HG03378 (cell line): ENCODE measurements around the gene FXYD2.

Experiments
- ATAC-seq: cut with Tn5 transposase; IDR thresholded peaks from one replicate; pipeline ENCODE4 v1.9.1; 2021; ENCODE audit warnings: mild to moderate bottlenecking, moderate library complexity; ENCODE audit not compliant: unreplicated experiment

Gene FXYD2

DNA sequence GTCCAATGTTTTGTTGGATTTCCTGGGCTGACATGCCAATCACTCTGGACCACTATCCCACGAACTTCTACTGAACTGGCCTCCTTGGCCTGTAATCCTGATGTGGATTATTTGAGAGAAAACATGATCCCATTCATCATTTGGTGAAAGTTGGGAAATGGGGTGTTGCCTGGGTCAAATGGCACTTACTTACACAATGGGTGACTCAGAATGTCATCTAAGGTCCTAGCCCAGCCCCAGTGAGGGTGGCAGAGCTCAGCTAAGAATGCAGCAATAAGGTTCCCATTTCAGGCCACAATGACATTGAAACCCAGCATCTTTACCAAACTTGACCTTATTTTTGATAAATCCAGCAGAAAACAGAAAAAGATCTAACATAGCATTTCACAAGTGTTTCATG lies 19.5 kb downstream of the FXYD2 start:
- ATAC-seq: no peak

DNA sequence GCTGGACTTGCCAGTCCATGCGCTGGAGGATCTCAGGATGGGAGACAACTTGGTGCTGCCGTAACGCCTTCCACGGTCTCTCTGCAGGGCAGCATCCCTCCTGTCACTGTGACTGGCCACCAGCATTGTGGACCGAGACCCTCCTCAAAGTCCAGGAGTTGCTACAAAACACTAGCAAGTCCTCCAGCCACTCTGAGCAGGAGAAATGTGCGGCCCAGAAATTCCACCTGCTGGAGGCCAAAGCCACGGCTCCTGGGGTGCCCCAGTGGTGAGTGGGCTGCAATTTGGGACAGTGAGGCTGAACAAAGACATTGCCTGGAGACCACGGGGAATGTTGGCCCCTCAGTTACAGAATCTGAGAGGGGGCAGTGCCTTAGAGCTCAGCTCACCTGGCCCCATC lies 20.6 kb downstream of the FXYD2 start:
- no peak for ATAC-seq

DNA sequence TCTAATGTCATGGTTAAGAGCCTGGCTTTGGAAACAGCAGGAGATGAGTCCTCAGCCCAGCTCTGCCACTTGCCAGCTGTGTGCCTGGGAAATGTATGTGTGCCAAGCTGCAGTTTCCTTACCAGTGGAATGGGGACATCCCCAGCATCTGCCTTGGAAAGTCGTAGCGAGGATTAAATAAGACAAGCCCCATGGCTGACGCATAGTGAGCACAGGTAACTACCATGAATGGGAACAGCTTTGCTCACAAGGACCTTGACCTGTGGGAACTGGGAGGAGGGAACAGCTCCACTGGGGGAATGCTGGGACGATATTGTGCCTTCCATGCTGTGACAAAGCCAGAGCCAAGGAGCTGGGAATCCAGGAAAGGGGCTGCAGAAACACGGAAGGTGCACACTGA lies 24.9 kb downstream of the FXYD2 start:
- no peak for ATAC-seq

DNA sequence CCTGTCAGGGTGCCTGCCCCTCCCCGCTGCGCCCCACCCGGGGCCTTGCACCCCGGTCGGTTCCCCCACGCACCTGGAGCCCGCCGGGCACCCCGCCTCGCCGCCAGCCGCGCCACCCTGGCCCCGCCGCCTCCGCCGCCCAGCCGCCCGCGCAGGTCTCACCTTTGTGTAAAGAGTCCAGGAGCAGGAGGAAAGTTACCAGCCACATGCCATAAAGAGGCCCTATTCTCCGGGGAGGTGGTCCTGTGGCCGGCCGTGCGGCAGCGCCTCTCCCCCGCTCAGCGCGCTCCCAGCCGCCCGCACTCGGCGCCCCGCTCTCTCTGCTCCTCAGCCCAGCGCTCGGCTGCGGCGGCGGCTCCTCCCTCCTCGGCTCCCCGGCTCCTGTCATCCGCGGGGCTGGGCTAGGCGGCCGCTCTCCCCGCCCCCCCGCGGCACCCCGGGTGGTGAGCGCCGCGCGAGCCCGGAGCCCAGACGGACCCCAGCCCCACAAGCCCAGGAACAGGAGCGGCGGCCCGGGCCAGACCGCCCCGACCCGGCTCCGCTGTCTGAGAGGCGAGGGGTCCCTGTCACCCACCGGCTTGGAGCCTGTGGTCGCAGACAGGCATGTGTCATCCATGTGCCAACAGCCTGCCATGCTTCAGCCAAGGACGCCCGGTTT lies 27.5 kb downstream of the FXYD2 start, which contains the start of gene DSCAML1:
TSS of gene DSCAML1 (minus strand) at position 345 of the 658 bp plus-strand sequence. CDS start at position 208, 137 bp downstream.
- ATAC-seq: no peak

DNA sequence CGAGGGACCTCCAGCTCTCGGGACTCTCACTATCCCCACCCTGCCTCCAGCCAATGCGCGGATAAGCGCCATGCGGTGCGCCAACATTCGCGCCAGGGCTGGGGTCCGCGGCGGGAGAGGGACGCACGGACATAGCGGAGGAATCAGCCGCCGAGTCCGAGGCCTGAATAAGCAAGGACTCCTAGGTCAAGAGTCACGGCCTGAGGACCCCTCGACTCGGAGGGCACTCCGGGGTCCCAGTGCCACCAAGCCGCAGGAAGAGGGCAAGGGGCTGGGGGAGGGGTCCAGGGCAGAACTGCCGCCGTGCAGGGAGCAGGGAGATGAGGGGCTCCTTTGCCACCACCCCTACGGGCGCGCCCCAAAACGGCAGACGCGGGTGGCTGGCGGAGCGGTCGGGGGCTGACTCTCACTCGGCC lies 28.1 kb downstream of the FXYD2 start:
- ATAC-seq: no peak

DNA sequence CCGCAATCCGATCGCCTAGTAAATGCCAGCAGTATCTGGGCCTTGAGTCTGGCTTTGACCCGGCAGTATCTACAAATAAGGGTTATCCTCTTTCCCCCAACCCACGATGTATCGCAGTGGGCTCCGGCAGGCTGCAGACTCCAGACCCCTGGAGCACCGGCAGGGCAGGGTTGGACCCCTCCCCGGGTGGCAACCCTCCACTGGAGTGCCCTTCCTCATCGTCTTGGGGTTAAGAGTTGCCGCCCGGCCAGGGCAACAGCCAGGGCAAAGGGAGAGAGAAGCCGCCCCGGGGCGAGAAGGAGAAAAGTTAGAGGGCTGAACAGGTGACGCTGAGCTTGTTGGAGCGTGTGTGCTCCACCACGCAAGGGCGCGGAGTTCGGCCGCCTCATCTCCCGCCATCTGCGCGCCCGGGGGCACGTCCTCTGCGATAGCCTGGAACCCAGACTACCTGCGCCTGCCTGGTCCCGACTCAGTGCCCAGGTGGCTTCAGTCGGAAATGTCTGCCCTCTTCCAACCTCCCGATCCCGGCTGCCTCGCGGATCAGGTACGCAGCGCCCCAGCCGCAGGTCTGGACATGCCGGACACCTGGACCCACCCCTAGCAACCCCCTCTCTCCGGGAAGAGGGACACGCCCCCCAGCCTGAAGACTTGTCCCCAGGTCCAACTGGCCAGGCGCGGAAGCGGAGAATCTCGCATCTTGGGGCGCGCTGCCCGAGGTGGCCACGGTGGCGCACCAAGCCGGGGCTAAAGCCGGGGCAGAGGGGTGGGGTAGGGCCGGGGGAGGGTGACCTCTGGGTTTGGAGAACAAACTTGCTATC lies 28.7 kb downstream of the FXYD2 start:
- no peak for ATAC-seq

DNA sequence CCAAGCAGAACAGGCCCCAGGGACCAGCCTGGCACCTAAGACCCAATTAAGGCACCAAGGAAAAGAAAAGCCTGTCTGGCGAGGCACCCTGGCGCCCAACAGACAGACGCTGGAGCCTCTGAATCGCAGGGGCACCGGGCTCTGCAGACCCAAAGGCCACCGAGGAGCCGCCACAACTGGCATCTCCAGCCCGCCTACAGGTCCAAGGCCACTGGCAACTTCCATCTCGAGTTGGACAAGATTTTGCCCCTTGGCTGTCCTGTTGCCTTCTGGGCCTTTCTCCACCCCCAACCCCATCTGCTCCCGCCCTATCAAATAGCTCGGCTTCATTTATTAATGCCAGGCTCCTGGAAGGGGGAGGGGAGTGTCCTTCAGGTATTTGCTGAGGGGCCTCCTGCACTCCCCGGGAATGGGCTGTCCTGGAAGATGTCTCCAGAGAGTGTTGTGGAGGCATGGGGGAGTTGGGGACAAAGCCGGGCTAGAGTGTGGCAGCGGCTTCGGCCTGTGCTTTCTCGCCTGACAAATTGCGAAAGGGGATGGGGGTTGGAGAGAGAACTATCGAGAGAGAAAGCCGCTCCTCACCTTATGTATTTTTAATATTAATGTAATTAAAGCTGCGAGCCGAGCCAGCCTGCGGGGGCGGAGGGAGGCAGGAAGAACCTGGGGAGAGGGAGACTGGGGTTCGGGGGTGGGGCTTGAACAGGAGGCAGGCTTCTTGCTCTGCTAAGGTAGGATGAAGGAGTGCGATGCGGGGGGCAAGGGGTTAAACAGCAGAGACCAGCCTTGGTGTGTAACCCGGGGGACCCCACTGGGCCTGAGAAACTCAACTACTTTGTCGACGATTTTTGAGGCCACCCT lies 29.5 kb downstream of the FXYD2 start:
- ATAC-seq: no peak

DNA sequence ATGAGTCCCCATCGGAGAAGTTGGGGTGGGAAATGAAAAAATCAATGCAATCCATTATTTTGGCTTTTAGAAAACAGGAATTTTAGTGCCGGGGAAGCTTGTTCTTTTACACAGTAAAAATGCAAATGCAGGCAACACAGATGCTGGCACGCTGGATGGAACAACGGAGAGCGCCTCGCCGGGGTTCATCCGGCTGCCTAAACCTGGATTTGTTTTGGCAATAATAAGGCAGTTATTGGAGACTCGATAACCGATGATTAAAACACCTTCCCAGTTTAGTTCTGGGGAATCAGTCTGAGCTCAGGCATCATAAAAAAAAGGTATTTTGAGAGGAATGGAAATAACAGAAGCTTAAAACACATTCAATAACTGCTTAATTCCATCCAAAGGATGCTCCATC lies 30.4 kb downstream of the FXYD2 start:
- no peak for ATAC-seq

DNA sequence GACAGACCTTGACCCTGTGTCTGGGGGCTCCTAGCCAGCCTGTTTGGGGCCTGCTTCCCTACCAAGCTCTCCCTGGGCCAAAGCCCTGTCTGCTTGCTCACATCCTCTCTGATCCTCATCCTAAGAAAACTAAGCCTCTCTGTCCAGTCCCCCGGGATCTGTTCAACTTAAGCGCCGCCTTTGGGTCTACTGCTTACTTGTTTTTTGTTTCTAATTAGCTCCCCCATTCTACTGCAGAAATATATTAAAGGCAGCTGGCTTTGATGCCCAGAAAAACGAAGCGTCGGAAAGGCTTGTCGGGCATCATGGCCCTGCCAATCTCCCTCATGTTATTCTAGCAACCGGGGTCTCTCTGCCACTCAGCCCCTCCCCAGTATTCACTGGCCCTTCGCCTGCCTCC lies 31.0 kb downstream of the FXYD2 start:
- no peak for ATAC-seq

DNA sequence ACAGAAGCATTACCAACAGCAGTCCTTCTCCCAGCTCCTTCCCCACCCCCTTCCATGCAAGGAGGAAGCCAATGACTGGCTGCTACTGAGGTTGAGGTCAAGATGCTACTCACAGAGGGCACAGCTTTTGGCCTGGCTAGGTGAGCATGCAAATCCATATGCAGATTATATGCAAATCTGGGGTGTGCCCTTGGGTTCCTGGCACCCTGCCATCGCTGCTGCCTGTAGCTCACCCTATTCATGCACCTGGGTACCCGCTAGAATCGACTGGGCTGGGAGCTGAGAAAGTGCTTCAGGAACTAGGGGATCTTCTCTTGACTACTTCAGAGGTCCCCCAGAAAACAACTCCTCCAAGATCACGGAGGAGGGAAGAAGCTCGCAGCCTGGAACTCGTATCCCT lies 31.6 kb downstream of the FXYD2 start:
- no peak for ATAC-seq

DNA sequence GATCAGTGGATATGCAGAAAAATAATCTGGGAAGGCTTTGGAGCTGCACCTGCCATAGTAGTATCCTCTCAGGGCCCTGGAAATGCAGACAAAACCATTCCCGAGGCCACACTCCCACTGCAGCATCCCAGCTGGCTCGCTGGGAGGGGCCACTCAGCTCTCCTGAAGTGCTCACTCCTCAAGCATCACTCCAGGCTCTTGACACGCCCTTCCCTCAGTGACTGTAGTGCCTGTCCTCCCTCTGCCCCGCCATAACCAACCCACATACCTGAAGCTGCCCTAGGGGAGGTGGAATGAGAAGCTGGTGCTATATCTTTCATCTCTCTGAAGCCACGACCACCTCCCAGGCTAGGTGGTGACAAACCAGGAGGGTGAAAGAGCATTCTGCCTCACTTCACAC lies 32.3 kb downstream of the FXYD2 start:
- ATAC-seq: no peak

DNA sequence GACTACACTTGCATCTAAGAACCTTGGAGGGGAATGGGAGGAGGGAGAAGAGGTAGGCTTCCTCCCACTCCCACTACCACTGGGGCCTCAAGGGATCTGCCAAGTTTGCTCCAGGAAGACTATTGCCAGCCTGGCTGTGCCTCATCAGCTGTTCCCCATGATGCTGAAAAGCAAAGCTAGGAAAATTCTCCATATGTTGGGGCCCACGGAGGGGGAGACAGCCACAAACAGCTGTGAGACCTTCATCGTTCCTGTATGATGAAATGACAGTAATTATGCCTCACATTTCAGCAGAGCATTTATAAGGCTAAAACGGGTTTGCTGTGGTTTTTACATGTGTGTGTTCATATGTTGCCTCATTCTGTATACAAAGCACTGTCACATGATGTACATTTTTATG lies 34.3 kb downstream of the FXYD2 start:
- ATAC-seq: no peak

DNA sequence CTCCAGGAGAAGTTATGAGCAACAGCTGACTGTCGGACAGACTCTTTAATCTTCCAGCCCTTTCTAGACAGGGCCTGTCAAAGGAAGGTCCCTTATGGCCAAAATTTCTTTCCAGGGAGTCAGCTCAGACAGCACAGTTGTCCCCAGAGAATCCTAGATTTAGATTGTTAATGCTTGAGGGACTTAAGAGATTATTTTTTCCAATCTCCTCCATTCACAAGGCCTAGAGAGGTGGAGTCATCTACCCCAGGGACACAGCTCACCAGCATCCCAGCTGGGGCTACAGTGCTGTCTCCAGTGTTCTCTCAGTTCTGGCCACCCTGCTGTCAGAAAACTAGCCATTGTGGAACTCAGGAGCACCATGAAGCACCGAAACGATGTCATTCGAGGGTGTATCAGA lies 35.3 kb downstream of the FXYD2 start:
- ATAC-seq: no peak

DNA sequence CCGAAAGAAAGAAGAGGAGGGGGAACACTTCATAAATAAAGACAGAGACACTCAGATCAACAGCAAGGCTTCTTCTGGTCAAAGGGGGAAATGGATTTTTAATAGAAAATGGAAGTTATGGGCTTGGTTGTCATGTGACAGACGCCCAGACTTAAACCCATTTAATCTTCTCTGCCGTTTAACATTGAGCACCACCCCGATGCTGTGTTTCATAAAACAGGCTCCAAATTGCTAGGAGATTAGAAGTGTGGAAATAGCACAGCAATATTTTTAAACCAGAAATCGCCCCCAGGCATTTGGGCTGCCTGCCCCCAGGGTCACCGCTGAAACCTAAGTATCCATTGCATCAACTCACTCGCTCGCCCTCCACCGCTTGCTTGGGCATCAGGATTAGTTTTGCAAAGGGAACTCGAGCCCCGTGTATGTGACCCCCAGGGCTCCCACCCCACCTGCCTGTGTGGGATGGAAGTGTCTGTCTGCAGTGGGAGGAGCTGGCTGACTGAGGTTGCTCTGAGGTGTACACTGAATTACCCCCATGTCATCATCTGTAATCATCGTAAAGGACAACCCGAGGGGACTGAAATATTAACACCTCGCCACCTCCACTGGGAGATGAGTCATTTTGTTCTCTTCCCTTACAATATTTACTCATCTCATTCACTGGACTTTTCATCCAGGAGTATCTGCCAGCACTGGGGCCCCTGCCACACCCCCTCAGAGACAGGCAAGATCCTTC lies 38.2 kb downstream of the FXYD2 start:
- ATAC-seq: no peak

DNA sequence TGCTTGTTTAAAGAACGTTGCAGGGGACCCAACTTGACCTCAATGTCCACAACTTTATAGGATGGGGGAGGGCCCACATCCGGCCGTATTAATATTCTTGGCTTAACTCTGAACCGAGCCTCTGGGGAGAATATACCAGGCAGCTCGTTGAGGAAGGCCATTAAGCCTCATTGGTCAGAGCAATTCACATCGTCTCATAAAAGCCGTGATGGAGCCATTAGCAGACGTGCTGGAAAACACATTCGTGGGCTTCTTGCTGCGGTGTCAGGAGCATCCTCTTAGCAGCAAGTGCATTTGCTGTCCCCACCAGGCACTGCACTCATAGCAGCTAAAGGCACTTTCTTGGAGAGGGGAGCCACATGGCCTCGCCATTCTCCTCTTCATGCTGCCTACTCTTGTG lies 42.4 kb downstream of the FXYD2 start:
- no peak for ATAC-seq

DNA sequence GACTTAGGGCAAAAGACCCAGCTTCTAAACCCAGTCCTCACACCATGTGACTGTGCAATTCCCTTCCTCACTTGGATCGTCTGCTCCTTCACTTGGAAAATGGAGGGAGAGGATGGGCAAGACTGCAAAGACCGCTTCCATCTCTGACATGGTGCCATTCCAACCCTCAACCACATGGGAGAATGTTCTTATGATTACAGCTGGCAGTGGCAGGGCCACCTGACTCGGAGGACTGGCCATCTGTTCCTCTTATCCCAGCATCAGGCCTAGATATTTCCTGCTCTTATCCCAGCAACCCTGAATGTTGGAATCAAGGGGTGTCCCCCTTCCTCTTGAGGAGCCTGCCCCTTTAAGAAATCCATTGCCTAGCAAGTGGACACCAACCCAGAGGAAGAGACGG lies 42.9 kb downstream of the FXYD2 start:
- ATAC-seq: no peak

DNA sequence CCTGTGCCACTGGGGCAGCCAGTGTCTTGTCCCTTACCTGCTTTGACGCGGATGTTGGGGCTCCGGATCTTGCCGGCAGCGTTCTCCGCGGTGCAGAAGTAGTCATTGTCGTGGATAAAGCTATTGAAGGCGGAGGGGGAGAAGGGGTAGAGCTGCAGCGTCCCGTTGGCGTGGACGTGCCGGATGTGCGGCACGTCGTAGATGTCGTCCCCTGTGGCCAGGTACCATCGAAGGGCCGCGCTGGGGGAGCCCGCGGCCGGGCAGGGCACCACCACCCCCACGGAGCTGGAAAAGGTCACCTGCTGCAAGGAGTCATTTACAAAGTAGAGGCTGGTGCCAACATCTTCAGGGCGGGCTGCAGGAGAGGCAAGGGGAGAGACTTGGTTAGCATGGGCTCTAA lies 44.1 kb downstream of the FXYD2 start:
- no peak for ATAC-seq

DNA sequence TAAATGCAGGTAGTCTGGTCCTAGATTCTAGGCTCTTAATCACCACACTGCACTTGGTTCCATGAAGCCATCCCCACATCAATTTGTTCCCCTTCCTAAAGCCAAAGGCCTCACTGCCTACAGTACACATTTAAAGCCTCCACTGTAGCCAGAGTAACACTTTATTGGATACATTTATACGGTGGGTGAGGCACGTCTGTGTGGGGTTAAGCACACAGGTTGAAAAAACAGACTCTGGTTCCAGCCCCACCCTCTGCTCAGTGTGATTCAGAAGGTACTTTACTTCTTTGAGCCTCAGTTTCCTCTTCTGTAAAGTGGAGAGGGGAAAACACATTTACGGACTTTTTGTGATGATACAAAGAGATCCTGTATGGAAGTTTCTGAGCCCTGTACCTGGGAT lies 50.0 kb downstream of the FXYD2 start:
- no peak for ATAC-seq

DNA sequence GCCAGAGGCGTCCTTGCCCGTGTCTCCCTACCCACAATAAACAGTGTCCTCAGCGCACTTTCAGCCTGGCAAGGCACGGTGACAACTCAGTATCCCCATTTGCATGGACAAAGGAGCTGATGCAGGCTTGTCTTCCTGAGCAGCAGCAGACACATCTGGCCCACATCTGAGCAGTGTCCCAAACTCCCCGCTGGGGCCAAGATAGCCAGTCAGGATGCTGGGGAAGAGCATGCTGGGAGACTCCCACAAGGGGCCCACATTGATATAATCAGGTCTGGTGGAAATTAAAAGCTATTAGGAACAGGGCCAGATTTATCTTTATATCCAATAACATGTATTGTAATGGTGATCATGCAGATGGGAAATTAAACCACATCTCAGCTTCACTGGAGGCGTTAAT lies 52.2 kb downstream of the FXYD2 start:
- no peak for ATAC-seq

DNA sequence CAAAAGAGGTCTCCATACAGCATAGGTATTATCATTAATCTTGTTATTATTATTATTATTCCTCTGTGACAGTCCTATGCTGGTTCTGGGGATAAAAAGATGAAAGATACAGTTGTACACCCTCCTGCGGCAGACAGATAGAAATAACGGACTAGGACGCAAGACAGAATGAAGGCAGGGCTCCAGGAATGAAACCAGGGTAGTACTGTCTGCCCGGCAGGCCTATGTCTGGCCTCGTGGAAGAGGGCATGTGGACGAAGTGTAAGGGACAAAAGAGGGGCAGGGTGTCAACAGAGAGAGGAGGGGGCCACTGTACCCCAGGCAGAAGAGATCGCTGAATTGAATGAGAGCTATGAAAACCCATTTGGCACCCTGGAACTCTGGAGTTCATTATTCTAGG lies 52.7 kb downstream of the FXYD2 start:
- no peak for ATAC-seq

DNA sequence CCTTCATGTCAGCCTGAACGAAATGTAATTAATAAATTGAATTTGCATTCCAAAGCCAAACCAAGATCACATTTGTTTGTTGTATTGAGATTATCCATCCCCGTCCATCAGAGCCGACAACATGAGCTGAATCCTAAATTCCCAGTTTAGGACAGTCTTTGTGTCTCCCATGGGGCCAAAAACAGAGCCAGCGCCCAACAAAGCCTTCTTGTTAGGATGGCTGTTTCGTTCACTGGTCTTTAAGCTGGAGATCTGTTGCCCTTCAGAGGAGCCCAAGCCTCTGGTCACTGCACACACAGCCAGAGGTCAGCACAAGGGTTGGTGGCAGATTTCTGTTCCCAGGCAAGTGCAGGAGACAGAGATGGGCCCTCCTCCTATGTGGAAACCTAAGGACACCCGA lies 53.3 kb downstream of the FXYD2 start:
- no peak for ATAC-seq
